IMR-90 (cell line): Measurements from ENCODE around the gene TROAP. TPM values are rescaled to one million over a fixed set of nuclear protein-coding genes. Genes with fewer than 3 reads are reported as not detected.

ENCODE experiments used
- ATAC-seq: fragments of 200-7000 bp; cut with Tn5 transposase; 2 replicates; pipeline ENCODE4 v1.9.1; 2020; ENCODE audit warnings: low read depth, mild to moderate bottlenecking, moderate library complexity
- BruUV-seq: library from RNA; stranded (reverse); fragments of 400-500 nt; replicated peaks from 2 replicates; lab custom pipeline; 2021; lab: Mats Ljungman, UMichigan
- CTCF ChIA-PET: fragments of 300-600 bp; formaldehyde crosslinking; extraction: SDS; loops from one replicate; lab custom pipeline; 2021; ENCODE audit warnings: antibody characterized with exemption; lab: Yijun Ruan, JAX
- POLR2A ChIA-PET: fragments of 300-600 bp; sonication (Branson Sonifier 250); formaldehyde crosslinking; loops from one replicate; lab custom pipeline; 2022; ENCODE audit warnings: antibody characterized with exemption; ENCODE audit not compliant: unreplicated experiment; lab: Charles Lee
- DNase-seq: peaks from one replicate; pipeline ENCODE4 v3.0.0; 2013
- H2AFZ ChIP-seq: replicated peaks from 2 replicates; pipeline ENCODE3; 2013; ENCODE audit warnings: low read length, mild to moderate bottlenecking; ENCODE audit not compliant: poor library complexity
- H2AK5ac ChIP-seq: 2 replicates; pipeline ENCODE4 v1.6.1; 2013; ENCODE audit warnings: low read depth, low read length, inconsistent platforms
- H2AK9ac ChIP-seq: replicated peaks from 2 replicates; pipeline ENCODE3; 2013; ENCODE audit warnings: mild to moderate bottlenecking, low read depth, low read length, moderate library complexity; ENCODE audit not compliant: poor library complexity
- H2BK120ac ChIP-seq: 2 replicates; pipeline ENCODE4 v1.6.1; 2013; ENCODE audit warnings: low read depth, low read length, inconsistent platforms
- H2BK15ac ChIP-seq: 3 replicates; pipeline ENCODE4 v1.6.1; 2013; ENCODE audit warnings: low read depth, low read length, inconsistent platforms
- H2BK20ac ChIP-seq: 2 replicates; pipeline ENCODE4 v1.6.1; 2013; ENCODE audit warnings: low read depth, mild to moderate bottlenecking, inconsistent platforms, low read length, moderate library complexity
- H2BK5ac ChIP-seq: 2 replicates; pipeline ENCODE4 v1.6.1; 2013; ENCODE audit warnings: mild to moderate bottlenecking, low read depth, low read length, inconsistent platforms; ENCODE audit not compliant: poor library complexity, severe bottlenecking
- H3K14ac ChIP-seq: replicated peaks from 2 replicates; pipeline ENCODE4 v1.6.1; 2013; ENCODE audit warnings: low read depth, low read length, inconsistent platforms
- H3K18ac ChIP-seq: 2 replicates; pipeline ENCODE4 v1.6.1; 2013; ENCODE audit warnings: low read depth, low read length, control low read depth
- H3K23ac ChIP-seq: 2 replicates; pipeline ENCODE4 v1.6.1; 2013; ENCODE audit warnings: low read depth, low read length, inconsistent platforms
- H3K27ac ChIP-seq: 2 replicates; pipeline ENCODE4 v1.5.1; 2013; ENCODE audit warnings: mild to moderate bottlenecking, control low read depth, low read length; ENCODE audit not compliant: insufficient read depth
- H3K27me3 ChIP-seq: 2 replicates; pipeline ENCODE4 v1.6.1; 2013; ENCODE audit warnings: low read length; ENCODE audit not compliant: control insufficient read depth, insufficient read depth
- H3K36me3 ChIP-seq: 2 replicates; pipeline ENCODE4 v1.6.1; 2013; ENCODE audit warnings: low read length, mixed read lengths; ENCODE audit not compliant: control insufficient read depth, insufficient read depth
- H3K4ac ChIP-seq: 2 replicates; pipeline ENCODE4 v1.6.1; 2013; ENCODE audit warnings: low read depth, low read length, inconsistent platforms
- H3K4me1 ChIP-seq: 2 replicates; pipeline ENCODE4 v1.6.1; 2013; ENCODE audit warnings: low read length, mixed read lengths; ENCODE audit not compliant: control insufficient read depth, insufficient read depth
- H3K4me2 ChIP-seq: 2 replicates; pipeline ENCODE4 v1.6.1; 2013; ENCODE audit warnings: low read depth, mild to moderate bottlenecking, control low read depth, low read length, moderate library complexity
- H3K4me3 ChIP-seq: 2 replicates; pipeline ENCODE4 v1.5.1; 2013; ENCODE audit warnings: low read depth, mild to moderate bottlenecking, control low read depth, low read length, moderate library complexity; ENCODE audit not compliant: insufficient read depth
- H3K56ac ChIP-seq: 2 replicates; pipeline ENCODE4 v1.6.1; 2013; ENCODE audit warnings: low read length, inconsistent platforms; ENCODE audit not compliant: insufficient read depth; ENCODE audit errors: extremely low read depth
- H3K79me1 ChIP-seq, 2 experiments: 2 replicates each; pipeline ENCODE4 v1.6.1; 2013; ENCODE audit warnings: low read length in 2 of 2, inconsistent platforms in 1 of 2, low read depth in 1 of 2
- H3K9ac ChIP-seq: 2 replicates; pipeline ENCODE4 v1.6.1; 2013; ENCODE audit warnings: low read depth, low read length, control low read depth
- H3K9me1 ChIP-seq: 2 replicates; pipeline ENCODE4 v1.6.1; 2013; ENCODE audit warnings: low read length, inconsistent platforms; ENCODE audit not compliant: insufficient read depth
- H3K9me3 ChIP-seq: 2 replicates; pipeline ENCODE4 v1.6.1; 2013; ENCODE audit warnings: low read length; ENCODE audit not compliant: control insufficient read depth, insufficient read depth
- H4K20me1 ChIP-seq: 2 replicates; pipeline ENCODE4 v1.6.1; 2013; ENCODE audit warnings: low read length, inconsistent platforms; ENCODE audit not compliant: insufficient read depth
- H4K5ac ChIP-seq: 2 replicates; pipeline ENCODE4 v1.6.1; 2013; ENCODE audit warnings: mild to moderate bottlenecking, low read depth, low read length, control low read depth
- H4K8ac ChIP-seq, 2 experiments: 2 replicates each; pipeline ENCODE4 v1.6.1; 2013; ENCODE audit warnings: low read depth in 2 of 2, low read length in 2 of 2, control low read depth in 1 of 2, inconsistent platforms in 1 of 2
- H4K91ac ChIP-seq: 2 replicates; pipeline ENCODE4 v1.6.1; 2013; ENCODE audit warnings: low read depth, low read length, inconsistent platforms; ENCODE audit not compliant: insufficient read depth
- BHLHE40 ChIP-seq: fragments of 150-350 bp; IDR thresholded peaks from 2 replicates; pipeline ENCODE4 v1.6.1; 2016; ENCODE audit warnings: mild to moderate bottlenecking, low read depth, low read length
- CTCF ChIP-seq: conservative IDR thresholded peaks from 2 replicates; pipeline ENCODE4 v1.5.1; 2012; ENCODE audit warnings: mild to moderate bottlenecking, low read depth, low read length, improper control_type of control experiment
- MXI1 ChIP-seq: IDR thresholded peaks from 2 replicates; pipeline ENCODE4 v1.6.1; 2012; ENCODE audit warnings: low read depth, mild to moderate bottlenecking, low read length, moderate library complexity, borderline replicate concordance
- NFE2L2 ChIP-seq: fragments of 150-350 bp; IDR thresholded peaks from 2 replicates; pipeline ENCODE4 v1.6.1; 2016; ENCODE audit warnings: low read depth, mild to moderate bottlenecking, low read length
- POLR2A ChIP-seq: IDR thresholded peaks from 2 replicates; pipeline ENCODE4 v1.6.1; 2012; ENCODE audit warnings: mild to moderate bottlenecking, low read depth, low read length
- RAD21 ChIP-seq: IDR thresholded peaks from 2 replicates; pipeline ENCODE4 v1.6.1; 2012; ENCODE audit warnings: low read length, improper control_type of control experiment
- RCOR1 ChIP-seq: IDR thresholded peaks from 2 replicates; pipeline ENCODE4 v1.6.1; 2012; ENCODE audit warnings: mild to moderate bottlenecking, low read length, improper control_type of control experiment; ENCODE audit not compliant: insufficient replicate concordance
- RFX5 ChIP-seq: IDR thresholded peaks from 2 replicates; pipeline ENCODE4 v1.8.0; 2012; ENCODE audit warnings: low read depth, mild to moderate bottlenecking, low read length, moderate library complexity
- SMC3 ChIP-seq: fragments of 150-350 bp; IDR thresholded peaks from 2 replicates; pipeline ENCODE4 v1.6.1; 2016; ENCODE audit warnings: low read depth, mild to moderate bottlenecking, antibody characterized with exemption, low read length, moderate library complexity
- WGBS, 2 experiments: methylation state at CpG; one replicate each; pipeline versions ENCODE4 v1.1.5 to v1.1.7; 2013; ENCODE audit warnings: missing lambda C conversion rate in 2 of 2; ENCODE audit not compliant: insufficient read length in 1 of 2; ENCODE audit errors: extremely low coverage in 2 of 2; 5-methylcytosine and 5-hydroxymethylcytosine counted together
- dilution Hi-C: fragments of 300-500 bp; cut with HindIII; formaldehyde crosslinking; loops from one replicate; pipeline ENCODE4 v1.14.3; 2018; ENCODE audit warnings: low sequenced_read_pairs; ENCODE audit not compliant: unreplicated experiment
- in situ Hi-C: fragments of 300-500 bp; cut with MboI; formaldehyde crosslinking; loops from 3 replicates; pipeline ENCODE4 v1.14.3; 2019; ENCODE audit warnings: low sequenced_read_pairs, inconsistent platforms, mixed read lengths
- intact Hi-C: fragments of 100-400 bp; cut with micrococcal nuclease; formaldehyde crosslinking; loops from 2 replicates; pipeline ENCODE4 v1.10.0; 2022
- polyA plus RNA-seq, 3 experiments: library from polyadenylated mRNA; depleted of rRNA; stranded (reverse); fragments of >200 nt; gene quantifications; 2 replicates each; pipeline ENCODE4 v1.2.3, GENCODE V29; 2012; ENCODE audit warnings: low replicate concordance in 1 of 3
- total RNA-seq: library from RNA; depleted of rRNA; stranded (reverse); fragments of >200 nt; gene quantifications from 2 replicates; pipeline ENCODE4 v1.2.3, GENCODE V29; 2012

Gene TROAP
- total and polyA plus RNA-seq, 2 of the 4 experiments (the other 2 are of a cell fraction) = 21.5 to 29.3 TPM

DNA sequence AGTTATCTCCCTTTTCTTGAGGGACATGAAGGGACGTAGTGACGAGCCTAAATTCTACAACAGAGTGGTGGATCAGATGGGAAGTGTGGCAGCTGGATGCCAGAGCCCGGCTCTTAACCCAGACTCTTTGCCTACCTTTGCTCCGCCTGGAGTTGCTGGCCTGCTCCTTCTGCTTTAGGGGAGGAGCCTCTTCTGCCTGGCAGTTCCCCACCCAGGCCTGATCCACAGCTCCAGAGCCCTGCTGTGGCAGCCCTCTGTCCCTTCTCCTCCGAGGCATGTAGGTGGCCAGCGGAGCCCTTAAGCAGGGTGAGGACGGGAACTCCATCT, 30.4 kb upstream of the TROAP start:
- no peak overlapping the region for H3K4ac ChIP-seq
- no TSS peak for BruUV-seq
- no peak overlapping the region for H3K23ac ChIP-seq
- ChIA-PET POLR2A (no interaction called here), CTCF (interaction anchor here (1.0 kb wide), 1 partner anchor 66 kb away, joined by 3 read pairs; no protein-coding TSS in a partner anchor)
- H3K14ac ChIP-seq = no peak overlapping the region
- H3K4me2 ChIP-seq = no peak overlapping the region
- in situ Hi-C loops (no loop called here), dilution Hi-C loops (no loop called here), intact Hi-C loops (no loop called here)
- H2BK20ac ChIP-seq = no peak overlapping the region
- no peak overlapping the region for H2BK120ac ChIP-seq
- no peaks in the 10 kb centered on the region for H3K9me1 ChIP-seq
- H2BK15ac ChIP-seq = no peak overlapping the region
- TF ChIP-seq RCOR1 = no peak
- no peak for TF ChIP-seq NFE2L2
- TF ChIP-seq SMC3 = no peak
- TF ChIP-seq BHLHE40 = no peak
- no peak for TF ChIP-seq RAD21
- no peak for TF ChIP-seq POLR2A
- no peak for TF ChIP-seq RFX5
- no peak for TF ChIP-seq CTCF
- TF ChIP-seq MXI1 = no peak
- 53% methylated on average over 2 of the region's 7 CpGs; no CpG with 5 or more reads in 1 of the 2 experiments for WGBS, 2 experiments
- DNase-seq (no peak), ATAC-seq (no peak)
- H3K4me3 ChIP-seq = no peak overlapping the region
- H3K79me1 ChIP-seq = no peaks in the 10 kb centered on the region
- no peak overlapping the region for H2AFZ ChIP-seq
- H3K56ac ChIP-seq = no peak overlapping the region
- H2AK9ac ChIP-seq = no peak overlapping the region
- peaks cover 52% of the 10 kb centered on the region for H3K27me3 ChIP-seq
- no peak overlapping the region for H2AK5ac ChIP-seq
- no peak overlapping the region for H2BK5ac ChIP-seq
- no peaks in the 10 kb centered on the region for H4K20me1 ChIP-seq
- H4K5ac ChIP-seq = no peak overlapping the region
- no peaks in the 10 kb centered on the region for H3K36me3 ChIP-seq
- no peak overlapping the region for H3K27ac ChIP-seq
- H3K18ac ChIP-seq = no peak overlapping the region
- H4K91ac ChIP-seq = no peak overlapping the region
- H4K8ac ChIP-seq = no peak overlapping the region
- peaks cover 6% of the 10 kb centered on the region; the same call in 1 of the 2 replicates for H3K9me3 ChIP-seq
- peaks cover 7% of the 10 kb centered on the region for H3K4me1 ChIP-seq
- no peak overlapping the region for H3K9ac ChIP-seq
